SK-N-MC (cell line): ENCODE measurements around the gene FAM210B.

Experiments used
- EZH2 ChIP-seq: fragments of 200-600 bp; sonication (generic); IDR thresholded peaks from one replicate; pipeline ENCODE4 v1.6.1; 2017; ENCODE audit warnings: antibody characterized with exemption
- FOXP2 ChIP-seq: optimal IDR thresholded peaks from 2 replicates; pipeline ENCODE3; 2011; ENCODE audit warnings: mild to moderate bottlenecking, moderate library complexity; ENCODE audit not compliant: insufficient read depth; ENCODE audit errors: extremely low read length, control extremely low read depth
- POLR2AphosphoS5 ChIP-seq: IDR thresholded peaks from 2 replicates; pipeline ENCODE4 v1.6.1; 2012; ENCODE audit warnings: mild to moderate bottlenecking, low read depth, low read length, borderline replicate concordance

DNA sequence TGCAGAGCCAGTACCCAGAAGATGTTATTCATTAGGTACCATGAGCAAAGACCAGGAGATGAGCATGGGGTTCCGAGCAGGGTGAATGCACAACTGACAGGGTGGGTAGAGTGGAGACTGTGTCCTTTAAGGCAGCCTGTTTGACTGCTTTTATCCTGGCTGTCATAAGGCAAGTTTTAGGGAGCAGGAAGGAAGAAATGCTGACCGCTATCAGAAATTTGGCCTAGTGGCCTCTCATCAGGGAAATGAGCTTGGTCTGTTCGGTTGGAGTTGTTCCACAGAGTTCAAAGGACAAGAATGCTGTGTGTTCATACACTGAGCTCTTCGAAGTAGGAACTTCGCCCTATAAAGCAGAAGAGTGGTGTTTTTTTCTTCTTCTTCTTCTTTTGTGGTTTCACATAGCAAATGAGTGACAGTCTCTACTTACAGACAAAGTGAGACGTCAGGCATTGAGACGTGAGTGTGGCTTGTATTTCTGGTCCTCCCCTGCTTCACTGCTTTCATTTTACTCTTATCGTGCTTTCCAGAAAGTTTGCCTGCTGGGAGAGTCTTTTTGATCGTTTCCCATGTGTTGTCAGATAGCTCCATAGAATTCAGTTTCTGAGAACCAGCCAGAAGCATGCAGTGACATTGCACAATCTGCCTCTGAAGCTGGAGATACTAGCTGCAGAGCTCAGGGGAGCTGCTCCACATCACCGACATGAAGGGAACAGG lies 53.1 kb downstream of the FAM210B start, which contains the start of gene CASS4:
- TF ChIP-seq EZH2 (no peak), POLR2AphosphoS5 (no peak), FOXP2 (no peak)
